CD4-positive, alpha-beta T cell (primary cell): Measurements from ENCODE around the gene TANGO2. TPM values are rescaled to one million over a fixed set of nuclear protein-coding genes. Genes with fewer than 3 reads are reported as not detected.
A peak's percentile ranks its signal among the peaks of the same experiment; 100 is the strongest.

Source experiments
- ATAC-seq: fragments of 200-7000 bp; cut with Tn5 transposase; one replicate; pipeline ENCODE4 v1.10.0; 2022; ENCODE audit warnings: mild to moderate bottlenecking; ENCODE audit not compliant: poor library complexity
- CTCF ChIA-PET: fragments of 350-600 bp; sonication (Branson Sonifier 250); formaldehyde crosslinking; loops from one replicate; lab custom pipeline; 2021; ENCODE audit warnings: antibody characterized with exemption, inconsistent platforms; lab: Charles Lee
- POLR2A ChIA-PET: fragments of 350-600 bp; sonication (Branson Sonifier 250); formaldehyde crosslinking; loops from one replicate; lab custom pipeline; 2021; ENCODE audit warnings: antibody characterized with exemption, inconsistent platforms; lab: Charles Lee
- DNase-seq, 14 experiments: peaks; one replicate each; pipeline ENCODE4 v3.0.0-alpha.2; 2013 to 2020; ENCODE audit warnings: mixed read lengths in 2 of 14
- H3K27ac ChIP-seq, 2 donors: one replicate each; pipeline versions ENCODE4 v1.5.1 to v1.7.0; 2013; ENCODE audit warnings: low read length in 2 of 2, low read depth in 1 of 2, mild to moderate bottlenecking in 1 of 2
- H3K27me3 ChIP-seq, 2 experiments: 1 replicate in 1 of 2; 2 replicates in 1 of 2; pipeline versions ENCODE4 v1.6.1 to v1.7.0; 2013; ENCODE audit warnings: low read length in 2 of 2, control low read depth in 1 of 2, mild to moderate bottlenecking in 1 of 2, moderate library complexity in 1 of 2; ENCODE audit not compliant: insufficient read depth in 2 of 2, control insufficient read depth in 1 of 2
- H3K36me3 ChIP-seq: one replicate; pipeline ENCODE4 v1.6.1; 2013; ENCODE audit warnings: low read length, control low read depth; ENCODE audit not compliant: insufficient read depth
- H3K4me1 ChIP-seq: one replicate; pipeline ENCODE4 v1.6.1; 2013; ENCODE audit warnings: low read length, control low read depth; ENCODE audit not compliant: insufficient read depth
- H3K4me3 ChIP-seq: one replicate; pipeline ENCODE4 v1.5.1; 2013; ENCODE audit warnings: mild to moderate bottlenecking, low read length, moderate library complexity
- H3K9me3 ChIP-seq, 2 experiments: 1 replicate in 1 of 2; 2 replicates in 1 of 2; pipeline versions ENCODE4 v1.6.1 to v1.7.0; 2013; ENCODE audit warnings: low read length in 2 of 2, mild to moderate bottlenecking in 2 of 2, control low read depth in 1 of 2, moderate library complexity in 1 of 2; ENCODE audit not compliant: control insufficient read depth in 1 of 2, insufficient read depth in 1 of 2
- H3K27ac Mint-ChIP-seq: one replicate; pipeline ENCODE4 v1.8.0; 2020; ENCODE audit warnings: mixed read lengths
- H3K27me3 Mint-ChIP-seq: one replicate; pipeline ENCODE4 v1.8.0; 2021; ENCODE audit warnings: mixed read lengths
- H3K36me3 Mint-ChIP-seq: one replicate; pipeline ENCODE4 v1.8.0; 2021; ENCODE audit warnings: low read depth, mixed read lengths
- H3K4me1 Mint-ChIP-seq: one replicate; pipeline ENCODE4 v1.8.0; 2021; ENCODE audit warnings: low read depth, mixed read lengths
- H3K4me3 Mint-ChIP-seq: one replicate; pipeline ENCODE4 v1.8.0; 2020; ENCODE audit warnings: mild to moderate bottlenecking, mixed read lengths
- H3K9me3 Mint-ChIP-seq: one replicate; pipeline ENCODE4 v1.8.0; 2020; ENCODE audit warnings: mixed read lengths
- intact Hi-C, 2 experiments: fragments of 100-400 bp; cut with DNase I in 1 of 2; cut with micrococcal nuclease in 1 of 2; formaldehyde crosslinking; loops; one replicate each; pipeline versions ENCODE4 v1.15.1 to v1.9.0; 2023 to 2025; cut with DNase I, micrococcal nuclease
- total RNA-seq, 174 experiments: library from RNA in 2 of 174; stranded (reverse) in 2 of 174; gene quantifications; one replicate each; pipeline ENCODE4 v1.2.3 and lab custom pipeline; 2021 to 2026
- TF ChIP-seq, protein P1 (sequence below): fragments of 200-600 bp; IDR thresholded peaks from one replicate; pipeline ENCODE4 v1.8.0; 2022; ENCODE audit warnings: antibody characterized with exemption, mild to moderate bottlenecking

The TANGO2 gene
- total RNA-seq, 2 experiments from 2014 or later = 10.3 to 10.5 TPM

DNA sequence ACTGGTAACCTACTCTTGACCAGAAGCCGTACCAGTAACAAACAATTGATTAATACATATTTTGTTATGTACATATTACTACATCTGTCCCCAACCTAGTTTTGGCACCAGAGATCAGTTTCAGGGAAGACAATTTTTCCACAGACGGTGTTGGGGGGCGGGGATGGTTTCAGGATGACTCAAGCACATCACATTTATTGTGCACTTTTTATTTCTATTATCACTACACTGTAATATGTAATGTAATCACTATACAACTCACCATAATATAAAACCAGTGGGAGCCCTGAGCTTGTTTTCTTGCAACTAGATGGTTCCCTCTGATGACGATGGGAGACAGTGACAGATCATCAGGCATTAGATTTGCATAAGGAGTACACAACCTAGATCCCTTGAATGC, 74.6 kb downstream of the TANGO2 start:
- Mint-ChIP-seq H3K4me3 (no peak overlapping the region), H3K4me1 (peaks cover 46% of the 10 kb centered on the region), H3K27me3 (no peaks in the 10 kb centered on the region), H3K9me3 (peaks cover 3% of the 10 kb centered on the region), H3K27ac (peak overlapping the region; percentile 42), H3K36me3 (peaks cover 89% of the 10 kb centered on the region)
- no peak overlapping the region for H3K4me3 ChIP-seq
- intact Hi-C loops = no loop called here
- H3K36me3 ChIP-seq = peaks cover 70% of the 10 kb centered on the region
- POLR2A ChIA-PET = no interaction called here
- H3K9me3 ChIP-seq = peaks cover 0 to 7% of the 10 kb centered on the region in 2 experiments
- CTCF ChIA-PET = no interaction called here
- no peak for DNase-seq
- no peak overlapping the region for H3K27ac ChIP-seq
- no peaks in the 10 kb centered on the region for H3K27me3 ChIP-seq
- TF ChIP-seq, protein P1, sequence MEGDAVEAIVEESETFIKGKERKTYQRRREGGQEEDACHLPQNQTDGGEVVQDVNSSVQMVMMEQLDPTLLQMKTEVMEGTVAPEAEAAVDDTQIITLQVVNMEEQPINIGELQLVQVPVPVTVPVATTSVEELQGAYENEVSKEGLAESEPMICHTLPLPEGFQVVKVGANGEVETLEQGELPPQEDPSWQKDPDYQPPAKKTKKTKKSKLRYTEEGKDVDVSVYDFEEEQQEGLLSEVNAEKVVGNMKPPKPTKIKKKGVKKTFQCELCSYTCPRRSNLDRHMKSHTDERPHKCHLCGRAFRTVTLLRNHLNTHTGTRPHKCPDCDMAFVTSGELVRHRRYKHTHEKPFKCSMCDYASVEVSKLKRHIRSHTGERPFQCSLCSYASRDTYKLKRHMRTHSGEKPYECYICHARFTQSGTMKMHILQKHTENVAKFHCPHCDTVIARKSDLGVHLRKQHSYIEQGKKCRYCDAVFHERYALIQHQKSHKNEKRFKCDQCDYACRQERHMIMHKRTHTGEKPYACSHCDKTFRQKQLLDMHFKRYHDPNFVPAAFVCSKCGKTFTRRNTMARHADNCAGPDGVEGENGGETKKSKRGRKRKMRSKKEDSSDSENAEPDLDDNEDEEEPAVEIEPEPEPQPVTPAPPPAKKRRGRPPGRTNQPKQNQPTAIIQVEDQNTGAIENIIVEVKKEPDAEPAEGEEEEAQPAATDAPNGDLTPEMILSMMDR = no peak
- no peak for ATAC-seq
- H3K4me1 ChIP-seq = peaks cover 44% of the 10 kb centered on the region

GRCh38 chr22:20096574-20097420, 75.9 kb downstream of the TANGO2 start:
- Histone ChIP-seq H3K27ac (no peak overlapping the region), H3K4me3 (no peak overlapping the region), H3K4me1 (peaks cover 45% of the 10 kb centered on the region), H3K36me3 (peaks cover 57% of the 10 kb centered on the region), H3K9me3 (peaks cover 0 to 7% of the 10 kb centered on the region in 2 experiments), H3K27me3 (no peaks in the 10 kb centered on the region)
- Mint-ChIP-seq H3K4me1 (peaks cover 49% of the 10 kb centered on the region), H3K9me3 (peaks cover 3% of the 10 kb centered on the region), H3K36me3 (peaks cover 80% of the 10 kb centered on the region), H3K27ac (peak overlapping the region; percentile 51), H3K27me3 (no peaks in the 10 kb centered on the region), H3K4me3 (no peak overlapping the region)
- ATAC-seq = no peak
- no peak for DNase-seq
- POLR2A ChIA-PET = no interaction called here
- TF ChIP-seq, protein P1 = no peak
- CTCF ChIA-PET = interaction anchor here (1.5 kb wide), 1 partner anchor 15 kb away, joined by 4 read pairs; no protein-coding TSS in a partner anchor
- intact Hi-C loops = no loop called here

DNA sequence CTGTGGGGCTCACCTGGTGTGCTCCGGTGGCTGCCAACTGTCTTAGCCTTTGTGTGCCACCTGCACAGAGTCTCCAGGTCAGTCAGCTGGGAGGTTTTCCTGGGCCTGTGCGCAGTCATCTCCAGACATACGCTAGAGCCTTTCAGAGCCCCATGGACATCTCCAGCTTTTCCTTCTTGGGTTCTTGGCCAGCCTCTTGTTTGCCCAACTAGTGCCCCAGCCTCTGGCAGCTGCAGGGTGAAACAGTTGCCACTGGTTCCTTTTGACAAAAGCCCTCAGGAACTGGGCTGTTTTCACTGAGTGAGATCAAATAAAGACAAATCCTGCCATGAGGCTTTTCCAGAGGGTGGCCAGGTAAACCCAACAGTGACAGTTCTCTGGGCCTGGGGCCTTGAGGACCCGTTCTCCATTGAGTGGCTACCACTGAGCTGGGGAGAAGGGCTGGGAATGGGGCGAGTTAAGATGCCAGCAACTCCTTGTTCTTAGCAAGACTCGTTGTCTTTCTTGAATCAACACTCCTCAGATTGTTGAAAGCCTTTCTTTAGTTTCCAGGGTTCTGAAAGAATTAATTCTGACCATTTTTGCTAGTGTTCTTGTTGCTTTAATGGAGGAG, 78.3 kb downstream of the TANGO2 start:
- peaks cover 32% of the 10 kb centered on the region for H3K4me1 ChIP-seq
- ChIA-PET POLR2A (no interaction called here), CTCF (no interaction called here)
- DNase-seq (no peak), ATAC-seq (no peak)
- H3K9me3 Mint-ChIP-seq = peaks cover 3% of the 10 kb centered on the region
- H3K36me3 Mint-ChIP-seq = peaks cover 65% of the 10 kb centered on the region
- peak overlapping the region; percentile 96 for H3K27ac Mint-ChIP-seq
- TF ChIP-seq, protein P1 = no peak
- no peak overlapping the region for H3K4me3 ChIP-seq
- H3K27me3 Mint-ChIP-seq = no peaks in the 10 kb centered on the region
- intact Hi-C loops = no loop called here
- peaks cover 64% of the 10 kb centered on the region for H3K4me1 Mint-ChIP-seq
- H3K9me3 ChIP-seq = peaks cover 0 to 7% of the 10 kb centered on the region in 2 experiments
- peak overlapping the region; percentile 43 to 83 for H3K27ac ChIP-seq
- H3K27me3 ChIP-seq = no peaks in the 10 kb centered on the region
- H3K4me3 Mint-ChIP-seq = no peak overlapping the region
- H3K36me3 ChIP-seq = peaks cover 35% of the 10 kb centered on the region
